ENCODE results near the gene CMIP. TPM values are rescaled to one million over a fixed set of nuclear protein-coding genes. Genes with fewer than 3 reads are reported as not detected.
A peak's percentile ranks its signal among the peaks of the same experiment; 100 is the strongest.

The CMIP gene
- total and polyA plus RNA-seq, 3 donors from 2014 or later: 34.9 to 72.5 (median 42.0) TPM

DNA sequence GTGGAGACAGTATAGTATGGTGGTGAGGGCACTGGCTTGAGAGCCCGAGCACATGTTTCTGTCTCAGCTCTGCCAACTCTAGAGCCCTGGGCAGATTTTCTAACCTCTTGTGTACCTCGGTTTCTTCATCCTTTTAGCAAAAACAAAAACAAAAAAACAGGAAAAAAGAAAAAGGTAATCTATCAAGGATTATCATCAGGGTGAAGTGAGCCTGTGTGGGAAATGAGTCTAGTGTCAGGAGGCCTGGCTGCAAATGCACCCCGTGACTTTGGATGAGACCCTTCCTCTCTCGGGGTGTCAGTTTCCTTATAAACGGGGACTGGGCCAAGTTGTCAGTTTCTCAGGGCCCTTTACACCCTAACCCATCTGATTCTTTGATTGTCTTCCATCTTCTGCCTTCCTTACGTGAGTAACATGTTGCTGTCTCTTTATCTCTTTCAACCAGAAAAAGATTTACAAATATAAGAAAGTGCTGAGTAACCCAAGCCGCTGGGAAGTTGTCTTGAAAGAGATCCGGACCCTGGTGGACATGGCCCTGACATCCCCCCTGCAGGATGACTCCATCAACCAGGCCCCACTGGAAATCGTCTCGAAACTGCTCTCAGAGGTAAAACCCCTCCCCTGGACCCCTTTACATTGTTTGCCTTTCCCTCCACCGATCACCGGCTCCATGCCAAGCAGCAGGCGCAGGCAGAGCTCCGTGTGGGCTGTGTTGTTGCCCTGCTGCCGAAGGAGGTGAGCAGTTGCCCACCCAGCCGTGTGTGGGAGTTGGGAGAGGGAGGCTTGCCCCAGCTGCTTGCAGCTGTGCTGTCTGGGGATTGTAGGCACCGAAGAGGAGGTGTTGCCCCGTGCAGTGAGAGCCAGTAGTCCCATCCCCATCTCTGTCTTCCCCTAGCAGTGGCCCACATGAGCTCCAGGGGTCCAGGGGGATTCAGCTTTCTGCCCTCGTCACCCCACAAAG, 207.4 kb downstream of the CMIP start:
- TF ChIP-seq, protein P1, sequence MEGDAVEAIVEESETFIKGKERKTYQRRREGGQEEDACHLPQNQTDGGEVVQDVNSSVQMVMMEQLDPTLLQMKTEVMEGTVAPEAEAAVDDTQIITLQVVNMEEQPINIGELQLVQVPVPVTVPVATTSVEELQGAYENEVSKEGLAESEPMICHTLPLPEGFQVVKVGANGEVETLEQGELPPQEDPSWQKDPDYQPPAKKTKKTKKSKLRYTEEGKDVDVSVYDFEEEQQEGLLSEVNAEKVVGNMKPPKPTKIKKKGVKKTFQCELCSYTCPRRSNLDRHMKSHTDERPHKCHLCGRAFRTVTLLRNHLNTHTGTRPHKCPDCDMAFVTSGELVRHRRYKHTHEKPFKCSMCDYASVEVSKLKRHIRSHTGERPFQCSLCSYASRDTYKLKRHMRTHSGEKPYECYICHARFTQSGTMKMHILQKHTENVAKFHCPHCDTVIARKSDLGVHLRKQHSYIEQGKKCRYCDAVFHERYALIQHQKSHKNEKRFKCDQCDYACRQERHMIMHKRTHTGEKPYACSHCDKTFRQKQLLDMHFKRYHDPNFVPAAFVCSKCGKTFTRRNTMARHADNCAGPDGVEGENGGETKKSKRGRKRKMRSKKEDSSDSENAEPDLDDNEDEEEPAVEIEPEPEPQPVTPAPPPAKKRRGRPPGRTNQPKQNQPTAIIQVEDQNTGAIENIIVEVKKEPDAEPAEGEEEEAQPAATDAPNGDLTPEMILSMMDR (IDR thresholded peaks at IDR 0.05): no peak
- TF ChIP-seq POLR2A (IDR thresholded peaks at IDR 0.05): no peak
- Histone ChIP-seq H3K27ac (peak overlapping the region; percentile 73 to 84), H3K9me3 (no peaks in the 10 kb centered on the region), H3K36me3 (ENCODE audit: low read depth, missing control alignments) (no peaks in the 10 kb centered on the region), H3K27me3 (no peaks in the 10 kb centered on the region), H3K4me1 (peaks cover 2% of the 10 kb centered on the region), H3K4me3 (peak overlapping the region; percentile 27 to 64)
- WGBS, 2 donors: 36 to 58% methylated on average over 18 to 19 of the region's 19 CpGs
- intact Hi-C loops (cut with DNase I; ENCODE audit: low total_unique reads): no loop called here
- DNase-seq: no peak

DNA sequence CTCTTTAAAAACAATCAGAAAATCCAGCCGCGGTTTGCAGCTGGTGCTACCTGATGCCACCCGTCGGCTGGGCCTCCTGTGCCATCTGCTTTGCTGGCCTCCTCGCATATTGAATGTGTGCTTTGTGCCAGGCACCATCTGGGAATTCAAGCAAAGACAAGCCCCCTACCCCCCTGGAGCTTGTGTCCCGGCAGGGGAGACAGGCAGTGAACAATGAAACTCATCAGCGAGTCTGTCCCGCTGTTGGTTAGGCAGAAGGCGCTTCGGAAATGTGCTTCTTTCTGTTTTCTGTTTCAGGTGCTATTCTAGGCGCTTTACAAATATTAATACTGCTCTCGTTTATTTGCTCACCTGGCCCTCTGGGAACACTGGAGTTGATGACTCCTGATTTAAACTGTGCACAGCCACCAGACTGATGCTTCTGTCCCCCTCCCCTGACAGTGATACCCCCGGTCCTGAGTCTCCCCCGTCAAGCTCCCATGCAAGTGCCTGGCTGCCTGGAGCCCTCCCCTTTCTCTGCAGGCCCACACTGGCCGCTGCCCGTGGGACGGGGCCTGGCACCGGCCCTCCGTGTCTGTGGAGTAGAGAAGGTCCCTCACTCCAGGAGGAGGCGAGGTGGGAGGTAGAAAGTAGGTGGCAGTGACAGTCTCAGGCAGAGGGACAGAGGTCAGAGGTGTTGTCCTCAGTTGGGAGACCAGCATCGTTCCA, 208.3 kb downstream of the CMIP start:
- intact Hi-C loops (cut with DNase I; ENCODE audit: low total_unique reads): no loop called here
- H3K4me3 ChIP-seq: peak overlapping the region; percentile 27 to 64
- H3K36me3 ChIP-seq (ENCODE audit: low read depth, missing control alignments): no peaks in the 10 kb centered on the region
- no peaks in the 10 kb centered on the region for H3K27me3 ChIP-seq
- H3K27ac ChIP-seq: peak overlapping the region; percentile 73 to 84
- DNase-seq: no peak
- H3K4me1 ChIP-seq: peaks cover 7% of the 10 kb centered on the region
- 50 to 64% methylated on average over 21 of the region's 21 CpGs for WGBS, 2 donors
- no peak for TF ChIP-seq POLR2A (IDR thresholded peaks at IDR 0.05)
- TF ChIP-seq, protein P1 (IDR thresholded peaks at IDR 0.05): no peak
- H3K9me3 ChIP-seq: no peaks in the 10 kb centered on the region

DNA sequence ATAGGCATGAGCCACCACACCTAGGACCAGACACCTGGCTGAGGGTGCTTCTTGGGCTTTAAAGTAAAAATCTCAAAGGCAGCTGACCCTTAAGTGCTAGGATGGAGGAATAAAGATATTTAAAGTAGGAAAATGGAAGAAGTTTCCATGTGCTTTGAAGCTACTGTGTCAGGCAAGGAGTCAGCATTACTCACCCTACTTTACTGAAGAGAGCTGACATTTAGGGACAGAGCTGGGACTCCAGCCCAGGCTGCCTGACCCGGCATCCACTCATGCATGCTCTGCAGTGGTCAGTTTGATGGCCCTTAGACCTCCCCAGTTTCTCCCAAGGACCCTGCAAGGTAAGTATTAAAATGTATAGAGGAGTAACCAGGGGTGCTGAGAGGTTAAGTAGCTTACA, 209.7 kb downstream of the CMIP start:
- peaks cover 10% of the 10 kb centered on the region for H3K4me1 ChIP-seq
- no peaks in the 10 kb centered on the region for H3K27me3 ChIP-seq
- H3K9me3 ChIP-seq: no peaks in the 10 kb centered on the region
- intact Hi-C loops (cut with DNase I; ENCODE audit: low total_unique reads): no loop called here
- WGBS, 2 donors: 63 to 67% methylated on average over 1 of the region's 1 CpG
- no peaks in the 10 kb centered on the region for H3K36me3 ChIP-seq (ENCODE audit: low read depth, missing control alignments)
- TF ChIP-seq, protein P1 (IDR thresholded peaks at IDR 0.05): no peak
- H3K4me3 ChIP-seq: peak overlapping the region in 1 of 2 donors; percentile 64
- peak overlapping the region; percentile 26 to 46 for H3K27ac ChIP-seq
- DNase-seq: no peak

DNA sequence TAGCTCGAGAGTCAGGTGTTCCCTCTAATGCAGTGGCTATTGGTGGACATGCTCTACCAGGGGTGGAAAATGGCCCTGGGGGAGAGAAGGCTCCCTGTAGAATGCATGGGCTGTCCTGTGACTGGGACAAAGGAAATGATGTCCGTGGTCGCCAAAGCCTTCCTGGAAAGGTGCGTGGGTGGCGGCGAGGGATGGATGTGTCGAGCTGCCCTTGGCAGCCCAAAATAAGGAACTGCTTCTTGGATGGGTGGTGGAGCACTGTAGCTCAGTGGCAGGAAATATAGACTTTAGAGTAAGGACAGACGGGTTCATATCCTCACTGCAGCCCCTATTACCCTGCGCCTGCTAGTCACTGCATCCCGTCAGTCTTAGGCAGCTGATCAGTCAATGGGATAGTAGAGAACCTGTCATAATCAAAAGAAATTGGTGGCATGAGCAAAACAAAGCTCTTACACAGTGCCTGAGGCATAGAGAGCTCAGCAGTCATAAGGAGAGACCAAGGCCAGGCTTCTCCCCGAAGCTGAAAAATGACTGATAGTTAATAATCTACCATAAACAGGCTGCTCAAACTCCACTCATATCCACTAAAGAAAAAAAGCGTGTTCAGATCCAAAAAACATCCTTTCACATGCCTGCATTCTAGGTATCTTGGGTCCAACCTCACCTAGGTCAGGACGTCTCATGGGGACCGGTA, 211.0 kb downstream of the CMIP start:
- H3K4me1 ChIP-seq: peaks cover 10% of the 10 kb centered on the region
- H3K27me3 ChIP-seq: no peaks in the 10 kb centered on the region
- intact Hi-C loops (cut with DNase I; ENCODE audit: low total_unique reads): no loop called here
- TF ChIP-seq POLR2A (IDR thresholded peaks at IDR 0.05): no peak
- TF ChIP-seq, protein P1 (IDR thresholded peaks at IDR 0.05): no peak
- peak overlapping the region; percentile 46 to 47 for H3K27ac ChIP-seq
- DNase-seq: no peak
- 79 to 80% methylated on average over 14 of the region's 14 CpGs for WGBS, 2 donors
- no peaks in the 10 kb centered on the region for H3K9me3 ChIP-seq
- no peaks in the 10 kb centered on the region for H3K36me3 ChIP-seq (ENCODE audit: low read depth, missing control alignments)
- no peak overlapping the region for H3K4me3 ChIP-seq
